Endothelial cell of umbilical vein (primary cell): ENCODE measurements around the gene CREB3L2. TPM values are rescaled to one million over a fixed set of nuclear protein-coding genes. Genes with fewer than 3 reads are reported as not detected.

Source experiments
- BruUV-seq: library from RNA; stranded (reverse); fragments of 400-500 nt; replicated peaks from 2 replicates; lab custom pipeline; 2021; lab: Mats Ljungman, UMichigan
- CTCF ChIA-PET: fragments of 300-600, 350-600 bp; sonication (Branson Sonifier 250); formaldehyde crosslinking; loops from one replicate; lab custom pipeline; 2021; ENCODE audit warnings: antibody characterized with exemption, inconsistent platforms; lab: Charles Lee
- POLR2A ChIA-PET: fragments of 300-600, 350-600 bp; sonication (Branson Sonifier 250); formaldehyde crosslinking; loops from one replicate; lab custom pipeline; 2021; ENCODE audit warnings: antibody characterized with exemption, inconsistent platforms; lab: Charles Lee
- DNase-seq: peaks from one replicate; pipeline ENCODE4 v3.0.0-alpha.2; 2011; ENCODE audit warnings: low read depth, low spot score
- FAIRE-seq: peaks from 2 replicates; lab custom pipeline; 2011; peaks lifted over from hg19 to GRCh38; lab: Jason Lieb, UNC
- H2AFZ ChIP-seq: 2 replicates; pipeline ENCODE4 v1.6.0; 2012; ENCODE audit warnings: low read depth, low read length, control low read depth, inconsistent platforms
- H3K27ac ChIP-seq: 2 replicates; pipeline ENCODE4 v1.5.1; 2011; ENCODE audit warnings: low read depth, mild to moderate bottlenecking, control low read depth, low read length, moderate library complexity; ENCODE audit not compliant: insufficient read depth
- H3K27me3 ChIP-seq, 2 experiments: 2 replicates each; pipeline versions ENCODE4 v1.6.0 to v1.6.1; 2011; ENCODE audit warnings: low read length in 2 of 2, mixed read lengths in 1 of 2; ENCODE audit not compliant: control insufficient read depth in 2 of 2, insufficient read depth in 2 of 2
- H3K36me3 ChIP-seq, 2 experiments: 2 replicates in 1 of 2; 3 replicates in 1 of 2; pipeline ENCODE4 v1.5.1; 2011; ENCODE audit warnings: low read length in 2 of 2, mild to moderate bottlenecking in 1 of 2, moderate library complexity in 1 of 2; ENCODE audit not compliant: control insufficient read depth in 2 of 2, insufficient read depth in 2 of 2; ENCODE audit errors: extremely low read depth in 1 of 2
- H3K4me1 ChIP-seq: 3 replicates; pipeline ENCODE4 v1.5.1; 2011; ENCODE audit warnings: mild to moderate bottlenecking, low read length; ENCODE audit not compliant: control insufficient read depth, insufficient read depth; ENCODE audit errors: extremely low read depth
- H3K4me2 ChIP-seq: 2 replicates; pipeline ENCODE4 v1.6.1; 2011; ENCODE audit warnings: low read length, control low read depth, mixed read lengths; ENCODE audit not compliant: insufficient read depth
- H3K4me3 ChIP-seq, 3 experiments: fragments of 200-600 bp in 1 of 3; sonication (generic), shearing (Covaris generic) in 1 of 3; replicated peaks in 1 of 3; 2 replicates each; pipeline ENCODE4 v1.5.1; 2011 to 2016; ENCODE audit warnings: control low read depth in 3 of 3, low read length in 3 of 3, mild to moderate bottlenecking in 2 of 3, inconsistent platforms in 1 of 3, low read depth in 1 of 3, moderate library complexity in 1 of 3; ENCODE audit not compliant: insufficient read depth in 1 of 3
- H3K79me2 ChIP-seq: 2 replicates; pipeline ENCODE4 v1.6.0; 2012; ENCODE audit warnings: low read length, inconsistent platforms; ENCODE audit not compliant: control insufficient read depth, insufficient read depth
- H3K9ac ChIP-seq: replicated peaks from 2 replicates; pipeline ENCODE3; 2011; ENCODE audit warnings: low read length, control low read depth; ENCODE audit not compliant: insufficient read depth; ENCODE audit errors: extremely low read depth
- H3K9me1 ChIP-seq: replicated peaks from 3 replicates; pipeline ENCODE4 v1.6.0; 2011; ENCODE audit warnings: mild to moderate bottlenecking, low read length; ENCODE audit not compliant: control insufficient read depth, insufficient read depth; ENCODE audit errors: extremely low read depth
- H3K9me3 ChIP-seq: replicated peaks from 2 replicates; pipeline ENCODE4 v1.5.1; 2012; ENCODE audit warnings: low read length, inconsistent platforms; ENCODE audit not compliant: control insufficient read depth, insufficient read depth
- H4K20me1 ChIP-seq: replicated peaks from 2 replicates; pipeline ENCODE3; 2011; ENCODE audit warnings: mild to moderate bottlenecking, low read length; ENCODE audit not compliant: control insufficient read depth, insufficient read depth; ENCODE audit errors: extremely low read depth
- EZH2 ChIP-seq: IDR thresholded peaks from 2 replicates; pipeline ENCODE4 v1.6.1; 2012; ENCODE audit warnings: borderline replicate concordance, low read depth, mild to moderate bottlenecking, moderate library complexity, low read length, inconsistent platforms; ENCODE audit not compliant: severe bottlenecking
- FOS ChIP-seq: IDR thresholded peaks from 2 replicates; pipeline ENCODE4 v1.6.1; 2011; ENCODE audit warnings: mild to moderate bottlenecking, low read length, moderate library complexity, borderline replicate concordance; ENCODE audit not compliant: insufficient read depth
- GATA2 ChIP-seq: IDR thresholded peaks from 2 replicates; pipeline ENCODE4 v1.7.0; 2011; ENCODE audit warnings: low read depth, mild to moderate bottlenecking, moderate library complexity, mixed read lengths, low read length; ENCODE audit not compliant: insufficient read length, insufficient read depth
- JUN ChIP-seq: IDR thresholded peaks from 2 replicates; pipeline ENCODE4 v1.6.1; 2011; ENCODE audit warnings: borderline replicate concordance, low read depth; ENCODE audit not compliant: insufficient read length, insufficient read depth
- MYC ChIP-seq: IDR thresholded peaks from one replicate; pipeline ENCODE4 v1.6.1; 2011; ENCODE audit warnings: mild to moderate bottlenecking, low read depth, low read length
- POLR2A ChIP-seq: IDR thresholded peaks from 2 replicates; pipeline ENCODE4 v1.6.1; 2012; ENCODE audit warnings: low read depth, mild to moderate bottlenecking, control low read depth, low read length
- POLR2AphosphoS5 ChIP-seq: IDR thresholded peaks from 2 replicates; pipeline ENCODE4 v1.6.1; 2012; ENCODE audit warnings: low read depth, mild to moderate bottlenecking, control low read depth, low read length, moderate library complexity; ENCODE audit not compliant: insufficient read depth
- dilution Hi-C: fragments of 300-500 bp; cut with MboI; formaldehyde crosslinking; loops from one replicate; pipeline ENCODE4 v1.15.0; 2019; ENCODE audit warnings: low sequenced_read_pairs; ENCODE audit not compliant: extremely low pct_ligation_motif_present
- intact Hi-C: fragments of 100-400 bp; cut with micrococcal nuclease; formaldehyde crosslinking; loops from one replicate; pipeline ENCODE4 v1.10.0; 2022
- polyA plus RNA-seq, 4 experiments: library from polyadenylated mRNA; depleted of rRNA in 3 of 4; stranded (reverse) in 3 of 4; unstranded in 1 of 4; fragments of >200 nt; gene quantifications; 2 replicates each; pipeline versions ENCODE4 v1.2.1 to v1.2.3, GENCODE V29; 2011 to 2012; ENCODE audit warnings: missing spikeins in 1 of 4
- total RNA-seq: library from RNA; stranded (reverse); gene quantifications from 2 replicates; pipeline ENCODE4 v1.2.3, GENCODE V29; 2021
- TF ChIP-seq, protein P1 (sequence below): IDR thresholded peaks from 2 replicates; pipeline ENCODE4 v1.6.1; 2011; ENCODE audit not compliant: insufficient read depth, insufficient read length
- TF ChIP-seq, protein P2 (sequence below), 2 donors: IDR thresholded peaks; 1 replicate in 1 of 2; 2 replicates in 1 of 2; pipeline ENCODE4 v1.5.1; 2011; ENCODE audit warnings: low read length in 2 of 2, mild to moderate bottlenecking in 2 of 2, moderate library complexity in 2 of 2, control low read depth in 1 of 2, inconsistent platforms in 1 of 2, low read depth in 1 of 2; ENCODE audit not compliant: insufficient read depth in 1 of 2; ENCODE audit errors: extremely low read depth in 1 of 2

The CREB3L2 gene
- total and polyA plus RNA-seq, 2 donors (not counting 3 experiments of a cell fraction or from before 2014, with no cell fraction given), result 32.1 to 93.4 TPM

DNA sequence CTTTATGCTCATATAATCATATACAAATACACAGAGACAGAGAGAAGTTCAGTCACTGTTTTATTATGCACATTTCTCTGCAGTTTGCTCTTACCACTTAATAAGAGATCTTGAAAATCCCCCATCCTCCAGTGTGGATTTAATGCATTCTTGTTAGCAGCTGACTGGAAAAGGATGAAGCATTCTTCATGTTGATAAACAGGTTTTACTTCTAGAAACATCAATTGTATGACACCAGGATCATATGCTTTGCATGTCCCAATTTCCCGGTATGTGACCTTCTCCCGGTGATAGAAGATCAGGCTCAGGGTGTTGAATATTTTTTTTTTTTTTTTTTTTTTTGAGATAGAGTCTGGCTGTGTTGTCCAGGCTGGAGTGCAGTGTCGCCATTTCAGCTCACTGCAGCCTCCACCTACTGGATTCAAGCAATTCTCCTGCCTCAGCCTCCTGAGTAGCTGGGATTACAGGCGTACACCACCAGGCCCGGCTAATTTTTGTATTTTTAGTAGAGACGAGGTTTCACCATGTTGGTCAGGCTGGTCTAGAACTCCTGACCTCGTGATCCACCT lies 6.2 kb upstream of the CREB3L2 start:
- Histone ChIP-seq H4K20me1 (no peaks in the 10 kb centered on the region), H3K9me1 (no peaks in the 10 kb centered on the region), H3K9me3 (no peaks in the 10 kb centered on the region), H3K4me2 (no peak overlapping the region), H3K36me3 (no peaks in the 10 kb centered on the region), H3K27me3 (no peaks in the 10 kb centered on the region), H3K9ac (no peak overlapping the region), H3K27ac (no peak overlapping the region), H3K4me1 (peaks cover 8% of the 10 kb centered on the region), H3K79me2 (no peaks in the 10 kb centered on the region), H2AFZ (no peak overlapping the region), H3K4me3 (no peak overlapping the region)
- intact Hi-C loops (loop anchor here (1.0 to 10.0 kb wide), 4 partner anchors 105 to 1053 kb away; no protein-coding TSS in a partner anchor), dilution Hi-C loops (no loop called here)
- DNase-seq (no peak), FAIRE-seq (no peak)
- no TSS peak for BruUV-seq
- ChIA-PET POLR2A (no interaction called here), CTCF (interaction anchor here (1.0 to 12.1 kb wide), 15 partner anchors 12 to 730 kb away, joined by 3 to 360 read pairs (median 6); no protein-coding TSS in a partner anchor)
- TF ChIP-seq, protein P1, sequence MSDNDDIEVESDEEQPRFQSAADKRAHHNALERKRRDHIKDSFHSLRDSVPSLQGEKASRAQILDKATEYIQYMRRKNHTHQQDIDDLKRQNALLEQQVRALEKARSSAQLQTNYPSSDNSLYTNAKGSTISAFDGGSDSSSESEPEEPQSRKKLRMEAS, result no peak
- TF ChIP-seq POLR2AphosphoS5, result no peak
- no peak for TF ChIP-seq EZH2
- TF ChIP-seq GATA2, result no peak
- no peak for TF ChIP-seq POLR2A
- no peak for TF ChIP-seq MYC
- no peak for TF ChIP-seq JUN
- TF ChIP-seq, protein P2, sequence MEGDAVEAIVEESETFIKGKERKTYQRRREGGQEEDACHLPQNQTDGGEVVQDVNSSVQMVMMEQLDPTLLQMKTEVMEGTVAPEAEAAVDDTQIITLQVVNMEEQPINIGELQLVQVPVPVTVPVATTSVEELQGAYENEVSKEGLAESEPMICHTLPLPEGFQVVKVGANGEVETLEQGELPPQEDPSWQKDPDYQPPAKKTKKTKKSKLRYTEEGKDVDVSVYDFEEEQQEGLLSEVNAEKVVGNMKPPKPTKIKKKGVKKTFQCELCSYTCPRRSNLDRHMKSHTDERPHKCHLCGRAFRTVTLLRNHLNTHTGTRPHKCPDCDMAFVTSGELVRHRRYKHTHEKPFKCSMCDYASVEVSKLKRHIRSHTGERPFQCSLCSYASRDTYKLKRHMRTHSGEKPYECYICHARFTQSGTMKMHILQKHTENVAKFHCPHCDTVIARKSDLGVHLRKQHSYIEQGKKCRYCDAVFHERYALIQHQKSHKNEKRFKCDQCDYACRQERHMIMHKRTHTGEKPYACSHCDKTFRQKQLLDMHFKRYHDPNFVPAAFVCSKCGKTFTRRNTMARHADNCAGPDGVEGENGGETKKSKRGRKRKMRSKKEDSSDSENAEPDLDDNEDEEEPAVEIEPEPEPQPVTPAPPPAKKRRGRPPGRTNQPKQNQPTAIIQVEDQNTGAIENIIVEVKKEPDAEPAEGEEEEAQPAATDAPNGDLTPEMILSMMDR (IDR thresholded peaks at IDR 0.05; ENCODE audit: extremely low read depth in 1 of 2, insufficient read depth in 1 of 2, low read depth in 1 of 2, low read length in 2 of 2), result no peak
- TF ChIP-seq FOS, result no peak
